Activated CD4-positive, alpha-beta memory T cell treated with anti-CD3 and anti-CD28 coated beads for 36 hours (primary cell): Measurements from ENCODE around the gene CAPZA2. TPM values are rescaled to one million over a fixed set of nuclear protein-coding genes. Genes with fewer than 3 reads are reported as not detected.

Experiments used
- CTCF ChIA-PET: fragments of 350-600 bp; sonication (Branson Sonifier 250); formaldehyde crosslinking; loops from one replicate; lab custom pipeline; 2021; ENCODE audit warnings: antibody characterized with exemption, inconsistent platforms; lab: Charles Lee
- POLR2A ChIA-PET: fragments of 350-600 bp; sonication (Branson Sonifier 250); formaldehyde crosslinking; loops from one replicate; lab custom pipeline; 2021; ENCODE audit warnings: antibody characterized with exemption; lab: Charles Lee
- DNase-seq: peaks from one replicate; pipeline ENCODE4 v3.0.0-alpha.2; 2020
- H3K27ac Mint-ChIP-seq: one replicate; pipeline ENCODE4 v1.8.0; 2021; ENCODE audit warnings: mixed read lengths
- H3K27me3 Mint-ChIP-seq: one replicate; pipeline ENCODE4 v1.8.0; 2021; ENCODE audit warnings: mixed read lengths
- H3K36me3 Mint-ChIP-seq: one replicate; pipeline ENCODE4 v1.8.0; 2021; ENCODE audit warnings: mixed read lengths
- H3K4me1 Mint-ChIP-seq: one replicate; pipeline ENCODE4 v1.8.0; 2021; ENCODE audit warnings: low read depth, mixed read lengths
- H3K4me3 Mint-ChIP-seq: one replicate; pipeline ENCODE4 v1.8.0; 2021; ENCODE audit warnings: mild to moderate bottlenecking, mixed read lengths
- H3K9me3 Mint-ChIP-seq: one replicate; pipeline ENCODE4 v1.8.0; 2021; ENCODE audit warnings: mixed read lengths
- intact Hi-C: fragments of 100-400 bp; cut with micrococcal nuclease; formaldehyde crosslinking; loops from one replicate; pipeline ENCODE4 v1.15.1; 2023
- total RNA-seq, 2 experiments: library from RNA; stranded (reverse); gene quantifications; one replicate each; pipeline ENCODE4 v1.2.3, GENCODE V29; 2021

The CAPZA2 gene
- total RNA-seq, 2 experiments from 2014 or later, result 163 to 176 TPM

- H3K4me1 Mint-ChIP-seq, result peaks cover 9% of the 10 kb centered on the region
- no peaks in the 10 kb centered on the region for H3K27me3 Mint-ChIP-seq
- no peaks in the 10 kb centered on the region for H3K9me3 Mint-ChIP-seq
- DNase-seq, result no peak
- intact Hi-C loops, result no loop called here
- H3K27ac Mint-ChIP-seq, result no peak overlapping the region
- ChIA-PET CTCF (interaction anchor here (1.0 kb wide), 1 partner anchor 101 kb away, joined by 3 read pairs; no protein-coding TSS in a partner anchor), POLR2A (no interaction called here)
- no peak overlapping the region for H3K4me3 Mint-ChIP-seq
- H3K36me3 Mint-ChIP-seq, result peaks cover 43% of the 10 kb centered on the region
Measured at GRCh38 chr7:116897661-116898060, 35.3 kb downstream of the CAPZA2 start.

- Mint-ChIP-seq H3K27ac (no peak overlapping the region), H3K36me3 (peaks cover 39% of the 10 kb centered on the region), H3K27me3 (no peaks in the 10 kb centered on the region), H3K9me3 (no peaks in the 10 kb centered on the region), H3K4me1 (peaks cover 7% of the 10 kb centered on the region), H3K4me3 (no peak overlapping the region)
- ChIA-PET CTCF (interaction anchor here (0.6 kb wide), 2 partner anchors 17 to 55 kb away, joined by 3 read pairs; no protein-coding TSS in a partner anchor), POLR2A (interaction anchor here (0.6 kb wide), 2 partner anchors 14 to 18 kb away, joined by 3 to 4 read pairs; no protein-coding TSS in a partner anchor)
- intact Hi-C loops, result no loop called here
- no peak for DNase-seq
Measured at GRCh38 chr7:116899308-116899707, 36.9 kb downstream of the CAPZA2 start.

DNA sequence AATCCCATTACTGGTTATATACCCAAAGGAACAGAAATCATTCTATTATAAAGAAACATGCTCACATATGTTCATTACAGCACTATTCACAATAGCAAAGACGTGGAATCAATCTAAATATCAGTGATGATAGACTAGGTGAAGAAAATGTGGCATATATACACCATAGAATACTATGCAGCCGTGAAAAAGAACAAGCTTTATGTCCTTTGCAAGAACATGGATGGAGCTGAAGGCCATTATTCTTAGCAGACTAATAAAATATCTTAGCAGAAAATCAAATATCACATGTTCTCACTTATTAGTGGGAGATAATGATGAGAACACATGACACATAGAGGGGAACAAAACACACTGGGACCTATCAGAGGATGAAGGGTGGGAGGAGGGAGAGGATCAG is 38.8 kb downstream of the CAPZA2 start:
- H3K9me3 Mint-ChIP-seq, result no peaks in the 10 kb centered on the region
- H3K27ac Mint-ChIP-seq, result no peak overlapping the region
- ChIA-PET CTCF (no interaction called here), POLR2A (no interaction called here)
- intact Hi-C loops, result no loop called here
- no peak for DNase-seq
- H3K36me3 Mint-ChIP-seq, result peaks cover 36% of the 10 kb centered on the region
- no peak overlapping the region for H3K4me3 Mint-ChIP-seq
- peaks cover 2% of the 10 kb centered on the region for H3K4me1 Mint-ChIP-seq
- no peaks in the 10 kb centered on the region for H3K27me3 Mint-ChIP-seq

GRCh38 chr7:116902867-116903266 is 40.5 kb downstream of the CAPZA2 start:
- no peaks in the 10 kb centered on the region for H3K9me3 Mint-ChIP-seq
- H3K4me3 Mint-ChIP-seq, result no peak overlapping the region
- DNase-seq, result no peak
- ChIA-PET CTCF (no interaction called here), POLR2A (no interaction called here)
- no peaks in the 10 kb centered on the region for H3K27me3 Mint-ChIP-seq
- intact Hi-C loops, result no loop called here
- peaks cover 36% of the 10 kb centered on the region for H3K36me3 Mint-ChIP-seq
- no peak overlapping the region for H3K27ac Mint-ChIP-seq
- no peaks in the 10 kb centered on the region for H3K4me1 Mint-ChIP-seq

GRCh38 chr7:116906391-116906790 is 44.0 kb downstream of the CAPZA2 start:
- POLR2A ChIA-PET, result no interaction called here
- CTCF ChIA-PET, result no interaction called here
- Mint-ChIP-seq H3K36me3 (peaks cover 34% of the 10 kb centered on the region), H3K4me3 (no peak overlapping the region), H3K27me3 (no peaks in the 10 kb centered on the region), H3K4me1 (no peaks in the 10 kb centered on the region), H3K27ac (no peak overlapping the region), H3K9me3 (no peaks in the 10 kb centered on the region)
- DNase-seq, result no peak
- intact Hi-C loops, result no loop called here

DNA sequence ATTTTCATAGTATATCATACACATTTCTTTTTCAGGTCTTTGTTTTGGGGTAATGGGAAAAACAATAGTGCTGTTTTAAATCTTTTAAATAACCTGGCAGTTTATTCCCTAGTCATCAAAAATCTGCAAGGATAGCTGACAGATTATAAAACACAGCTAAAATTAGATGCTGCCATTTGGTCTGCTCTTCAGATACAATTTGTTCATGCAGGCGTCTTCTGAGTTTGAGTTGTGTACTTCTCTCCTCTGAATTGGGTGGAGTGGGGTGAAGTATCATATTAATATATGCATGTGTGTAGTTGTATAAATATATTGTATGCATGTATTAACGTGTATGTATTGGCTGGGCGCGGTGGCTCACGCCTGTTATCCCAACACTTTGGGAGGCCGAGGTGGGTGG is 48.0 kb downstream of the CAPZA2 start:
- no peak for DNase-seq
- no peaks in the 10 kb centered on the region for H3K9me3 Mint-ChIP-seq
- H3K4me1 Mint-ChIP-seq, result no peaks in the 10 kb centered on the region
- CTCF ChIA-PET, result no interaction called here
- intact Hi-C loops, result no loop called here
- H3K27ac Mint-ChIP-seq, result no peak overlapping the region
- peaks cover 43% of the 10 kb centered on the region for H3K36me3 Mint-ChIP-seq
- POLR2A ChIA-PET, result no interaction called here
- no peak overlapping the region for H3K4me3 Mint-ChIP-seq
- no peaks in the 10 kb centered on the region for H3K27me3 Mint-ChIP-seq

DNA sequence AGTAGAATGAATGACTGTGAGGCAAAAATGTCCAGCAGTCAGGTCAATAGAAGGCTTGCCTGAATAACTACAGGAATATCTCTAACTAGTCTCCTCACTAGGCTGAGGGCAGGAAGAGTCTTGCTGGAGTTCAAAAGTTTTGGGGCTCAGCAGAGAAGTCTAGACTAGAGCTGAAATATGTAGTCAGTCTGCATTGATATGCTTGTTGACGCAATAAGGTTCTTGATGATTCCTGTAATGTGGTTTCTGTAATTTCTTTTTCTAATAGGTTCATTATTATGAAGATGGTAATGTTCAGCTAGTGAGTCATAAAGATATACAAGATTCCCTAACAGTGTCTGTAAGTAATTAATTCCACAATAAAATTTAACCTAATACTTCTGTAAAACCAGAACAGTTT is 49.4 kb downstream of the CAPZA2 start:
- intact Hi-C loops, result no loop called here
- Mint-ChIP-seq H3K4me1 (no peaks in the 10 kb centered on the region), H3K36me3 (peaks cover 40% of the 10 kb centered on the region), H3K27me3 (no peaks in the 10 kb centered on the region), H3K9me3 (no peaks in the 10 kb centered on the region), H3K27ac (no peak overlapping the region), H3K4me3 (no peak overlapping the region)
- POLR2A ChIA-PET, result no interaction called here
- CTCF ChIA-PET, result interaction anchor here (0.8 to 1.5 kb wide), 2 partner anchors 19 to 73 kb away, joined by 3 to 4 read pairs; no protein-coding TSS in a partner anchor
- DNase-seq, result no peak

DNA sequence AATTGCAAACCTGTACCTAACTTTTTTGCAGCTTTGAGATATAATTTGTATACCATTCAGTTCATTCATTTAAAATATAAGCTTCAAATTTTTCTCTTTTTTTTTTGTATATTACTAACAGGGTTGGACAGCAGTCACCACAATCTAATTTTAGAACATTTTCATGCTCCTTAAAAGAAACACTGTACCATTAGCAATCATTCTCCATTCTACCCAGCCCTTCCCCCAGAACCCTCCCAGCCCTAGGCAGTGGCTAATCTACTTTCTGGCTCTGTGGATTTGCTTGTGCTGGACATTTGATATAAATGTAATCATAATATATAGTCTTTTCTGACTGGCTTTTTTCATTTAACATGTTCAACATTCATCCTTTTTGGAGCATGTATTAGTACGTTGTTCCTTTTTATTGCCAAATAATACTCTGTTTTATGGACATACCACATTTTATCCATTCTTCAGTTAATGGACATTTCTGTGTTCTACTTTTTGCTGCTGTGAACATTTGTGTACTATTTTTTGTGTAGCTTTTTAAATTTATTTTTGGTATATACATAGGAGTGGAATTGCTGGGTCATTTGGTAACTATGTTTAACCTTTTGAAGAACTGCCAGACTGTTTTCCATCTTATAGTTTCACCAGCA is 50.0 kb downstream of the CAPZA2 start:
- Mint-ChIP-seq H3K9me3 (no peaks in the 10 kb centered on the region), H3K27me3 (no peaks in the 10 kb centered on the region), H3K27ac (no peak overlapping the region), H3K4me1 (no peaks in the 10 kb centered on the region), H3K36me3 (peaks cover 43% of the 10 kb centered on the region), H3K4me3 (no peak overlapping the region)
- no peak for DNase-seq
- intact Hi-C loops, result no loop called here
- ChIA-PET POLR2A (no interaction called here), CTCF (interaction anchor here (0.5 to 1.5 kb wide), 3 partner anchors 18 to 654 kb away, joined by 3 to 4 read pairs (median 3); no protein-coding TSS in a partner anchor)

DNA sequence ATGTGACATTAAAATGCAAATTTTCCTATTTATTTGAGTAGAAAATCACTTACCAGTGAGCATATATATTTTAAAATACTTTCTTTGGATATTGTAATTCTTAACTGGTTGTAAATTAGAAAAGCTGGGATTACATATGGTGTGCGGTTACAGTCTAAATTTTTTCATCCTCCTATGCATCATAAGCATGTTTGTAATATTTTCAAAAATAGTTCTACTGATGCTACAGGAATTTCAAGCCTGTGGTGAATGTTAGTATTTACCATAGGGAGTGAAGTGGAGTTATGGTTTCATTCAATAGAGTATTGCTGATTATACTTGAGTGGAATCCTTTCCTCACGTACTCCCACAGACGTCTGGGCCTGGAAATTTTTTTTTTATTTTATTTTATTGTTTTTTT is 56.3 kb downstream of the CAPZA2 start:
- no peak for DNase-seq
- peaks cover 30% of the 10 kb centered on the region for H3K36me3 Mint-ChIP-seq
- H3K9me3 Mint-ChIP-seq, result no peaks in the 10 kb centered on the region
- H3K27ac Mint-ChIP-seq, result no peak overlapping the region
- no peaks in the 10 kb centered on the region for H3K27me3 Mint-ChIP-seq
- ChIA-PET CTCF (interaction anchor here (1.6 kb wide), 1 partner anchor 209 kb away, joined by 4 read pairs; no protein-coding TSS in a partner anchor), POLR2A (no interaction called here)
- H3K4me1 Mint-ChIP-seq, result no peaks in the 10 kb centered on the region
- no peak overlapping the region for H3K4me3 Mint-ChIP-seq
- intact Hi-C loops, result no loop called here

GRCh38 chr7:116920359-116920758 is 58.0 kb downstream of the CAPZA2 start:
- ChIA-PET CTCF (no interaction called here), POLR2A (no interaction called here)
- no peaks in the 10 kb centered on the region for H3K27me3 Mint-ChIP-seq
- intact Hi-C loops, result no loop called here
- peaks cover 23% of the 10 kb centered on the region for H3K36me3 Mint-ChIP-seq
- DNase-seq, result no peak
- H3K27ac Mint-ChIP-seq, result no peak overlapping the region
- no peaks in the 10 kb centered on the region for H3K4me1 Mint-ChIP-seq
- H3K4me3 Mint-ChIP-seq, result no peak overlapping the region
- no peaks in the 10 kb centered on the region for H3K9me3 Mint-ChIP-seq

DNA sequence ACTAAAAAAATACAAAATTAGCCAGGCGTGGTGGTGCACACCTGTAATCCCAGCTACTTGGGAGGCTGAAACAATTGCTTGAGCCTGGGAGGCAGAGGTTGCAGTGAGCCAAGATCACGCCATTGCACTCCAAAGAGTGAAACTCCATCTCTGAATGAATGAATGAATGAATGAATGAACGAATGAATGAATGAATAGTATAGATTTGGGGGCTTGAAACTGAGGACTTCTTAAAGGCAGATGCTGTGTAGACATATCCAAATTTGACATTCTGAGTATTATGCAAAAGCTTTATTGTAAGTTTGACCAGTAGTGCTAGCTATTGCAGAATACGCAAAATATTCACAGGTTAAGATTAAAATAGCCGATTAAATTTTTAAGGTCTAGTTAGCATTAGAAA is 60.2 kb downstream of the CAPZA2 start:
- no peak for DNase-seq
- H3K36me3 Mint-ChIP-seq, result peaks cover 16% of the 10 kb centered on the region
- H3K4me1 Mint-ChIP-seq, result no peaks in the 10 kb centered on the region
- ChIA-PET CTCF (no interaction called here), POLR2A (no interaction called here)
- intact Hi-C loops, result no loop called here
- H3K9me3 Mint-ChIP-seq, result no peaks in the 10 kb centered on the region
- no peak overlapping the region for H3K4me3 Mint-ChIP-seq
- H3K27ac Mint-ChIP-seq, result no peak overlapping the region
- H3K27me3 Mint-ChIP-seq, result no peaks in the 10 kb centered on the region

GRCh38 chr7:116924741-116925140 is 62.4 kb downstream of the CAPZA2 start:
- DNase-seq, result no peak
- no peak overlapping the region for H3K27ac Mint-ChIP-seq
- no peak overlapping the region for H3K4me3 Mint-ChIP-seq
- H3K4me1 Mint-ChIP-seq, result no peaks in the 10 kb centered on the region
- peaks cover 7% of the 10 kb centered on the region for H3K36me3 Mint-ChIP-seq
- no peaks in the 10 kb centered on the region for H3K27me3 Mint-ChIP-seq
- intact Hi-C loops, result no loop called here
- H3K9me3 Mint-ChIP-seq, result no peaks in the 10 kb centered on the region
- ChIA-PET POLR2A (no interaction called here), CTCF (interaction anchor here (1.1 to 1.4 kb wide), 2 partner anchors 8 to 10 kb away, joined by 3 to 5 read pairs; no protein-coding TSS in a partner anchor)

GRCh38 chr7:116929021-116929420 is 66.6 kb downstream of the CAPZA2 start:
- intact Hi-C loops, result no loop called here
- H3K27me3 Mint-ChIP-seq, result peaks cover 3% of the 10 kb centered on the region

More at GRCh38 chr7:116929021-116929420, 66.6 kb downstream of the CAPZA2 start:
- H3K27ac Mint-ChIP-seq, result no peak overlapping the region
- peaks cover 4% of the 10 kb centered on the region for H3K4me1 Mint-ChIP-seq
- POLR2A ChIA-PET, result no interaction called here
- no peaks in the 10 kb centered on the region for H3K9me3 Mint-ChIP-seq
- DNase-seq, result no peak
- CTCF ChIA-PET, result interaction anchor here (0.6 to 4.0 kb wide), 8 partner anchors 24 to 757 kb away, joined by 3 to 77 read pairs (median 3); partner anchors contain the start of gene ST7
- H3K4me3 Mint-ChIP-seq, result no peak overlapping the region
- no peaks in the 10 kb centered on the region for H3K36me3 Mint-ChIP-seq
